Transverse colon (tissue), 4 donors: ENCODE results near the gene TMEM187. TPM values are rescaled to one million over a fixed set of nuclear protein-coding genes. Genes with fewer than 3 reads are reported as not detected.

Experiments
- DNase-seq: peaks from one replicate; pipeline ENCODE4 v3.0.0-alpha.2; 2019
- H3K27ac ChIP-seq, 4 donors: fragments of 200-600 bp; sonication (generic); 2 replicates each; pipeline ENCODE4 v1.5.1; 2016 to 2018; ENCODE audit warnings: inconsistent platforms in 4 of 4
- H3K27me3 ChIP-seq: fragments of 200-600 bp; sonication (generic); 2 replicates; pipeline ENCODE4 v1.5.1; 2017; ENCODE audit warnings: inconsistent platforms
- H3K36me3 ChIP-seq, 4 donors: fragments of 200-600 bp; sonication (generic); 2 replicates each; pipeline ENCODE4 v1.5.1; 2017 to 2019; ENCODE audit warnings: inconsistent platforms in 4 of 4
- H3K4me1 ChIP-seq, 4 donors: fragments of 200-600 bp; sonication (generic); 2 replicates each; pipeline ENCODE4 v1.5.1; 2017 to 2020; ENCODE audit warnings: inconsistent platforms in 4 of 4
- H3K4me3 ChIP-seq, 4 donors: fragments of 200-600 bp; sonication (generic); 1 replicate in 1 of 4; 2 replicates in 3 of 4; pipeline versions ENCODE4 v1.5.1 to v1.6.1; 2017 to 2019; ENCODE audit warnings: inconsistent platforms in 4 of 4
- H3K9me3 ChIP-seq, 2 donors: fragments of 200-600 bp; sonication (generic); 2 replicates each; pipeline ENCODE4 v1.5.1; 2017 to 2019; ENCODE audit warnings: inconsistent platforms in 2 of 2
- CTCF ChIP-seq, 5 experiments: fragments of 200-600 bp in 3 of 5; fragments of 450-650 bp in 2 of 5; sonication (generic) in 3 of 5; IDR thresholded peaks; 1 replicate in 2 of 5; 2 replicates in 3 of 5; pipeline ENCODE4 v1.5.1; 2016 to 2017; ENCODE audit warnings: antibody characterized with exemption in 5 of 5, inconsistent platforms in 3 of 5, mild to moderate bottlenecking in 2 of 5, moderate library complexity in 1 of 5
- EP300 ChIP-seq: sonication (generic); formaldehyde crosslinking; IDR thresholded peaks from one replicate; pipeline ENCODE4 v1.6.1; 2017; ENCODE audit warnings: antibody characterized with exemption, low read depth
- POLR2A ChIP-seq: fragments of 450-650 bp; IDR thresholded peaks from one replicate; pipeline ENCODE4 v1.6.1; 2016; ENCODE audit warnings: antibody characterized with exemption, mild to moderate bottlenecking, moderate library complexity
- POLR2AphosphoS5 ChIP-seq, 3 donors: sonication (generic); formaldehyde crosslinking; IDR thresholded peaks; one replicate each; pipeline ENCODE4 v1.6.1; 2016; ENCODE audit warnings: antibody characterized with exemption in 3 of 3
- WGBS, 2 donors: methylation state at CpG; one replicate each; pipeline ENCODE4 v1.1.5; 2018; ENCODE audit warnings: low coverage in 1 of 2; 5-methylcytosine and 5-hydroxymethylcytosine counted together
- in situ Hi-C, 4 donors: fragments of 200-750 bp; cut with MboI; loops; one replicate each; pipeline versions ENCODE4 v1.15.0 to v1.15.1; 2017; ENCODE audit warnings: low sequenced_read_pairs in 3 of 4, low pct_ligation_motif_present in 1 of 4, low pct_unique_long_range_greater_than_20kb in 1 of 4
- intact Hi-C: fragments of 100-400 bp; cut with DNase I; formaldehyde crosslinking; loops from one replicate; pipeline ENCODE4 v1.15.1; 2023; ENCODE audit warnings: low total_unique reads
- total RNA-seq, 4 donors: library from RNA; depleted of rRNA; stranded (reverse); fragments of >200 nt; gene quantifications; one replicate each; pipeline ENCODE4 v1.1.0, GENCODE V29; 2016

The TMEM187 gene
- total RNA-seq, 4 donors from 2014 or later = 1.6 to 11.2 (median 5.5) TPM

- 88% methylated on average over 8 of the region's 8 CpGs; no CpG with 5 or more reads in 1 of the 2 donors for WGBS, 2 donors
- Histone ChIP-seq H3K36me3 (no peaks in the 10 kb centered on the region), H3K27me3 (no peaks in the 10 kb centered on the region), H3K4me3 (no peak overlapping the region), H3K9me3 (no peaks in the 10 kb centered on the region), H3K27ac (no peak overlapping the region), H3K4me1 (peaks cover 9 to 36% (median 25%) of the 10 kb centered on the region in 4 donors)
- in situ Hi-C loops = loop anchor here in 1 of 4 donors (25.0 kb wide), 2 partner anchors 144 to 969 kb away; partner anchors contain the start of genes IDH3G, SRPK3 and SSR4
- TF ChIP-seq CTCF (IDR thresholded peaks at IDR 0.05) (no peak), EP300 (no peak), POLR2AphosphoS5 (IDR thresholded peaks at IDR 0.05) (no peak), POLR2A (no peak)
- no peak for DNase-seq
- intact Hi-C loops = no loop called here
Observed at GRCh38 chrX:153931151-153931550, 41.4 kb upstream of the TMEM187 start.

GRCh38 chrX:153931748-153932147, 40.8 kb upstream of the TMEM187 start:
- in situ Hi-C loops = loop anchor here in 1 of 4 donors (25.0 kb wide), 2 partner anchors 144 to 969 kb away; partner anchors contain the start of genes IDH3G, SRPK3 and SSR4
- intact Hi-C loops = no loop called here
- WGBS, 2 donors = 89% methylated on average over 13 of the region's 13 CpGs; no CpG with 5 or more reads in 1 of the 2 donors
- TF ChIP-seq CTCF (IDR thresholded peaks at IDR 0.05) = no peak
- no peak for TF ChIP-seq POLR2AphosphoS5 (IDR thresholded peaks at IDR 0.05)
- TF ChIP-seq EP300 = no peak
- no peak for TF ChIP-seq POLR2A
- H3K27ac ChIP-seq = no peak overlapping the region
- H3K4me3 ChIP-seq = no peak overlapping the region
- H3K9me3 ChIP-seq = no peaks in the 10 kb centered on the region
- no peak for DNase-seq
- no peaks in the 10 kb centered on the region for H3K27me3 ChIP-seq
- H3K4me1 ChIP-seq = peaks cover 9 to 31% (median 22%) of the 10 kb centered on the region in 4 donors
- no peaks in the 10 kb centered on the region for H3K36me3 ChIP-seq

GRCh38 chrX:153932220-153932915, 40.2 kb upstream of the TMEM187 start:
- no peaks in the 10 kb centered on the region for H3K27me3 ChIP-seq
- TF ChIP-seq POLR2AphosphoS5 (IDR thresholded peaks at IDR 0.05) = no peak
- TF ChIP-seq EP300 = no peak
- TF ChIP-seq CTCF (IDR thresholded peaks at IDR 0.05) = no peak
- H3K4me3 ChIP-seq = no peak overlapping the region
- no peak overlapping the region for H3K27ac ChIP-seq
- in situ Hi-C loops (loop anchor here in 1 of 4 donors (25.0 kb wide), 2 partner anchors 145 to 970 kb away; partner anchors contain the start of genes IDH3G, SRPK3 and SSR4), intact Hi-C loops (no loop called here)
- no peaks in the 10 kb centered on the region for H3K36me3 ChIP-seq
- peaks cover 4 to 26% (median 19%) of the 10 kb centered on the region in 4 donors for H3K4me1 ChIP-seq
- no peak for DNase-seq
- H3K9me3 ChIP-seq = no peaks in the 10 kb centered on the region
- 90% methylated on average over 13 of the region's 13 CpGs; no CpG with 5 or more reads in 1 of the 2 donors for WGBS, 2 donors

- H3K36me3 ChIP-seq = no peaks in the 10 kb centered on the region
- TF ChIP-seq CTCF (IDR thresholded peaks at IDR 0.05) (no peak), POLR2AphosphoS5 (IDR thresholded peaks at IDR 0.05) (no peak), POLR2A (no peak), EP300 (no peak)
- in situ Hi-C loops = loop anchor here in 1 of 4 donors (25.0 kb wide), 2 partner anchors 146 to 971 kb away; partner anchors contain the start of genes IDH3G, SRPK3 and SSR4
- H3K4me1 ChIP-seq = peaks cover 3 to 24% (median 15%) of the 10 kb centered on the region in 4 donors
- H3K9me3 ChIP-seq = no peaks in the 10 kb centered on the region
- H3K4me3 ChIP-seq = peak overlapping the region in 3 of 4 donors; percentile 70 to 88 (median 80)
- H3K27me3 ChIP-seq = no peaks in the 10 kb centered on the region
- intact Hi-C loops = no loop called here
- 33 to 43% methylated on average over 3 to 7 of the region's 7 CpGs for WGBS, 2 donors
- DNase-seq = no peak
- peak overlapping the region in 3 of 4 donors; percentile 68 to 87 (median 73) for H3K27ac ChIP-seq
Observed at GRCh38 chrX:153933748-153934147, 38.8 kb upstream of the TMEM187 start.
